Activated CD8-positive, alpha-beta memory T cell treated with anti-CD3 and anti-CD28 coated beads for 48 hours (primary cell): Measurements from ENCODE around the gene KIF12.

Experiments used
- DNase-seq, 3 experiments: peaks; one replicate each; pipeline ENCODE4 v3.0.0-alpha.2; 2020; ENCODE audit warnings: low read depth in 2 of 3, low spot score in 2 of 3

Gene KIF12

DNA sequence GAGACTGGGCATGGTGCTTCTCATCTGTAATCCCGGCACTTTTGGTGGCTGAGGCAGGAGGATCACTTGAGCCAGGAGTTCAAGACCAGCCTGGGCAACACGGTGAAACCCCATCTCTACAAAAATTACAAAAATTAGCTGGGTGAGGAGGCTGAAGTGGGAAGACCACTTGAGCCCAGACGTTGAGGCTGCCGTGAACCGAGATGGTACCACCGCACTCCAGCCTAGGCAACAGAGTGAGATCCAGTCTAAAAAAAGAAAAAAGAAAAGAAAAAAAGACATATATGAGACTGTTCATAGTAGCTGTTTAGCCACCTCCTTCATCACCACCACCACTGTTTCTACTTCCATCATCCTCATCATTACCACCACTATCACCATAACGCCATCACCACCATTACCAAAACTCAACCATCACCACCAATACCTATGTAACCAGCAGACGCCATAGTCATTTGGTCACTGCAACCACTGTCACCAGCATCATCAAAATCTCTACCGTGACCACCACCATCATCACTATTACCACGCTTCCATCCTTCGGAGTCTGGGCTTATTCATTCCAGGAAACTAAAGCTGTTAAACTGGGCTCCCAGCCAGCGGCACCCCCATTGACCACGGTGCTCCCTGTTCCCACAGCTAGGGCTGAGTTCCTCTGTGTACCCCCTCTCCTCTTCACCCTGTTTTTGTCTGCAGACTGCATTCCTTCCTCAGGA is 8.4 kb upstream of the KIF12 start:
- DNase-seq = no peak

DNA sequence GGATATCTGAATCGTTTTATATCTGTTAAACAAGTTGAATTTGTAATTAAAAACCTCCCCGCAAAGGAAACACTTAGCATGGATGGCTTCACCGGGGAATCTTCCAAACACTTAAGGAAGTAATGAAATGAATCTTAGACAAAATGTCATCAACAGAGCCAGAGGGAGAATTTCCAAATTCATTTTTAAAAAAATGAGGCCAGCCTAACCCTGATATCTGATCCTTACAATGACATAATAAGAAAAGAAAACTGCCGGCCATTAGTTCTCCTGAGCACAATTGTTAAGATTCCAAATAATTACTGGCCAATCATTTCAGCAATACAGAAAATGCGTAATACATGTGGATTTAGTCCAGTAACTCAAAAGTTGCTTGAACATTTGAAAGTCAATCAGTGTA is 6.1 kb upstream of the KIF12 start:
- no peak for DNase-seq

DNA sequence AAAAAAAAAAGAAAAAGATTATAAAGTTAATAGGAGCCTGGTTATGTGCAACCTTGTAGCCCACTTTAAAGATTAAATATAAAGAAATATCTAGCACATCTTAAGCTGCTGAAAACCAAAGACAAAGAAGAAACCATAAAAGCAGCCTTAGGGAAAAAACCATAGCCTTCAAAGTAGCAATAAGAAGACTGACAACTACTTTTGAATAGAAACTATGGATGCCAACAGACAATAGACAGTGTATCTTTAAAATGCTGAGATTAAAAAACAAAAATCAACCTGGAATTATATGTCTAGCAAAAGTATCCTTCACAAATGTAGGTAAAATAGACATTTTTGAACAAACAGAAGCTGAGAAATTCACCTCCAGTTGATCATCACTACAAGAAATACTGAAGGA is 3.4 kb upstream of the KIF12 start:
- DNase-seq = no peak

DNA sequence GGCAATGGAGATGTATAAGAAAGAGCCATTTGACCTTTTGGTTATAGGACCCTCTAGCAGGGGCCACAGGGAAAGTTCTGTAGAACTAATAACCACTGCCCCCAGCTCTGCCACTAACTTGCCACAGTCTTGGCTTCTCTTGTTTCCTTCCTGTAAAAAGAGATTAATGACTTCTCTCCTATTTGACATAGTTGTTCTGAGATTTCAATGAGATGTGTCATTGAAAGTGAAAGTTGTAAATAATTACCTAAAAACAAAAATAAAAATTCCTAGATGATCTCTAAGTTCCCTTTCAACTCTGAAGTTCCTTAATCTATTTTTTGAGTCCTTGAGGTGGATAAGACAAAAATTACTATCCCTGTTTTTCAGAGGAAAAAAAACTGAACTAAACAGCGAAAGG is 1.4 kb upstream of the KIF12 start:
- DNase-seq = no peak

DNA sequence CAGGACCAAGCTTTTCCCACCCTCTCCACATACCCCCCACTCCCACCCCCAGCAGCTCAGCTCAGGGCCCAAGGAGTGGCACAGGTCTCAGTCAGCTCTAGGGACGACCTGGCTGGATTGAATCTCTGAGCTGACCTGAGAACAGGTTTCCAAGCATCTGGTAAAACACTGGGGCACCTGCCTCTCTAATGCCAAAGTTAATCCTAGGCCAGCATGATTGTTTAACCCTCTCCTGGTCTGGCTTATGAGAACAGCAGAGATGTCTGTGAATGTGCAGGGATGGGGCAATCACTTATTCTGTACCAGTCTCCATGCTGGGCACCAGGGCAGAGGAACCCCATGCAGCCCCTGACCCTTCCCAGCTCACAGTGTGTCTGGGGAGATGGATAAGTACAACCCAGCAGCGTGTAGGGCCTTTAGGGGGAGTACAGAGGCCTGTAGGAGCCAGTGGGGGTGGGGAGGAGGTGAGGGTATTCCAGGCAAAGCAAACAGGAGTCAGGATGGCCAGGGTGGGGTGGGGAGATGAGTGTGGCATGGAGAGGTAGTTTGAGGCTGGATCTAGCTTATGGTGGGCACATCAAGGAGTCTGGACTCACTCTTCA is 678 bp upstream of the KIF12 start:
- no peak for DNase-seq

DNA sequence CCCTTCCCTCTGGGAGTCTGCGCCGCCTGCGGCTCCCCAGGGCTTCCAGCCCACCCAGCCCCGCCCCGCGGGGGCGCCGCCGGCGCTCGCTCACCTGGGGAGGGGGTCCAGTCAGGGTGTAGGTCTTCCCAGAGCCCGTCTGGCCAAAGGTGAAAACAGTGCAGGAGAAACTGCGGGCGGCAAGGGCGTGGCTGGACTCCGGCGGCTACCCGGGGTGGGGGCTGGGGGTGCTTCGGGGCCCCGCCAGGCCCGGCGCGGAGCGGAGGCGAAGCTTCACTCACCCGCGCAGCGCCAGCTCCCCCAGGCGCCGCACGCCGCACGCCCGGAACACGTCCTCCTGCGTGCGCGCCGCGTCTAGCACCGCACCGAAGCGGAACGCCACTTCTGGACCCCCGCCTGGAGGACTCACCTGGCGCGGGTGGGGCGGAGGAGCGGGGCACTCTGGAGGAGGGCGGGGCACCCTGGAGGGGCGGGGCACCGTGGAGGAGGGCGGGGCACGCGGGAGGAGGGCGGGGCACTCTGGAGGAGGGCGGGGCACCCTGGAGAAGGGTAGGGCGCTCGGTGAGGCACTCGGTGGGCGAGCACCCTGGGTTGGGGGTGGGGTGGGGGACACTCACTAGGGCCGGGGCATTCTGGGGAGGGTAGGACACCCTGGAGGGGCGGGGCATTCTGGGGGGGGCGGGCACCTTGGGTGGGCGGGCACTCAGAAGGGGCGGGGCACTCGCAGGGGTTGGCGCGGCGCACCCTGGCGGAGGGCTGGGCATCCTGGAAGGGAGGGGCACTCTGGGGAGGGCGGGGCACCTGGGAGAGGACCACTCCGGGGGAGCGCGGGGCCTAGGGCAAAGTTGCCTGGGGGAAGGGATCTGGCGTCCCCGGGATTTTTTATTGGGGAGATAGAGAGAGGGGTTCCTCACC is 814 bp downstream of the KIF12 start:
- DNase-seq = no peak

DNA sequence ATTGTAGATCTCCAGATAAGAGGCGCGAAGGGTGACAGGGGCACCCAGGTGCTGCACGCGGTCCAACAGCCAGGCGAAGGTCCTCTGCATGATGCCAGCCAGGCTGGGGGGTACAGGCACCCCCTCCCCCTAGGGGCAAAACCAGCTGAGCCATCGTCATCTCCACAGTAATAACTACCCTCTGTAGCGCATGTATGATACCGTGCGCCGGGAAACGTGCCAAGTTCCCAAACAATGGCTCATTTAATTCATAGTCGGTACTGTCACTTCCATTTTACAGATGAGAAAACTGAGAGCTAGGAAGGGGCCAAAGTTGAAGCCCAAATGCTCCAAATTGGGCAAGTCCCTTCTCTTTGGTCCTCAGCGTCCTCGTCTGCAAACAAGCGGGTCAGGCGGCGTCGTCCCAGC is 1.5 kb downstream of the KIF12 start:
- DNase-seq = no peak

DNA sequence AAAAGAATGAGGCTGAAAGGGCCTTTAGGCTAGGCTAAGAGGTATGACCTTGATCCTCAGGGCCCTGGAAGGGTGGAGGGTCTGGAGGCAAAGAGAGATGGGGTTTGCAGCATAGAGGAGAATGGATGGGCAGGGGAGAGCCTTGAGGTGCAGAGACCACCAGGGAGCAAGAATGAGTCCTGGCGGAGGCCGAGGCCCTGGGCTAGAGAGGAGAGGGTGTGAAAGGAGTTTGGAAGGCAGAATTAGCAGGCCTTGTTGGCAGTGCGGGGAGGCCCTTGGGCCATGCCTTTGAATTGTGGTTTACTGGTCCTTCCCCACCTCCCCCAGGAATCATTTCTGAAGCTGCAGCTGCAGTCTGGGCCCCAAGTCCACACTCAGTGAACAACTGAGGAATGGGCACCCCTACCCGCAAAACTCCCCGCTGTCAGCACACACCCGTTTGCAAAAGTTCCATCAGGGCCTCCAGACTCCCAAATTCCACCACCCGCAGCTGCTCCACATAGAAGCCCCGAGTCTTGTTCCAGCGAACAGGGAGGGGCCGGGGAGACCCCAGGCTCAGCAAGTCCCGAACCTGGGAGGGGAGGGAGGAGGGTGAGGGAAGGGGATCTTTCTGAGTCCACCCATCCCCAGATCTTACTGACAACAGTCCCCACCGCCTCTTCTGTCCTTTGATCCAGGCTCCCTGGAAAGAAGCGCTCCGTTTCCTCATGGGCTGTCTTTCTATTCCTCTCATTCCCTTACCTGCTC is 2.1 kb downstream of the KIF12 start:
- no peak for DNase-seq

DNA sequence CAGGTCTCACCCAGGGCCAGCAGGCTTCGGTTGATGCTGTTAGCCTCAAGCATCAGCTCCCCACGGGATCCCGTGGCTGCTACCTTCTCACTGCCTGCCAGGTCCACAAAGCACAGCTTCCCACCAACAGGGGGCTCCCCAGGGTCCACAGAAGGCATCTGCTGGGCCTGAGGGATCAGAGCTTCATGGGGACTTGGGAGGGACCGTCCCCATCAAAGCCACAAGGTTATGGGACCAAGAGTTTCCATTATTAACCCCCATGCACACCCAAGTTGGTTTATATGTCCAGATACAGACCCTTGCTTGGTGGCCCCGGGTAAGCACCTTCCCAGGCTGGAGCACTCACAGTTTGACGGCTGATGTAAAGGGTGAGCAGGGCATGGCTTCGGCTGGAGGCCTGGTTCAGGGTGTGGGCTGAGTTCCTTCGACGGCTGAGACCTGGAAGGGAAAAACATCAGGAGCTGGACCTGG is 3.0 kb downstream of the KIF12 start:
- no peak for DNase-seq

DNA sequence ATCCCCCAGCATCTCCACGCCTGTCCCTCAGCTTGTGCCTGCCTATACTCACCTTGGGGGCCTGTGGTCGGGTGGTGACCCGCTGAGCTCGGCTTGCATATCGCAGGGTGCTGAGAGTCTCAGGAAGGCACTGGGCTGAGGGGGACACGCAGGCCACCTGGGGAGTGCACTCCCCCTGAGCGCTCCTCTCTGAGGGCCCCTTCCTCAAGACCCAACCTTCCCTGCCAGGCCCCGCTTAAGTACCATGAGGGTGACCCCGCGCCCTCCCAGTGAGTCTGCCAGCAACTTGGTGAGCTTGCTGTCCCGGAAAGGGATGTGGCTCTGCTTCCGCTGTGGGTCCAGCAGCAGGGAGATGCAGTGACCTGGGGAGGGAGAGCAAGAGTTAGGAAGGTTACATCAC is 4.1 kb downstream of the KIF12 start:
- DNase-seq = no peak

DNA sequence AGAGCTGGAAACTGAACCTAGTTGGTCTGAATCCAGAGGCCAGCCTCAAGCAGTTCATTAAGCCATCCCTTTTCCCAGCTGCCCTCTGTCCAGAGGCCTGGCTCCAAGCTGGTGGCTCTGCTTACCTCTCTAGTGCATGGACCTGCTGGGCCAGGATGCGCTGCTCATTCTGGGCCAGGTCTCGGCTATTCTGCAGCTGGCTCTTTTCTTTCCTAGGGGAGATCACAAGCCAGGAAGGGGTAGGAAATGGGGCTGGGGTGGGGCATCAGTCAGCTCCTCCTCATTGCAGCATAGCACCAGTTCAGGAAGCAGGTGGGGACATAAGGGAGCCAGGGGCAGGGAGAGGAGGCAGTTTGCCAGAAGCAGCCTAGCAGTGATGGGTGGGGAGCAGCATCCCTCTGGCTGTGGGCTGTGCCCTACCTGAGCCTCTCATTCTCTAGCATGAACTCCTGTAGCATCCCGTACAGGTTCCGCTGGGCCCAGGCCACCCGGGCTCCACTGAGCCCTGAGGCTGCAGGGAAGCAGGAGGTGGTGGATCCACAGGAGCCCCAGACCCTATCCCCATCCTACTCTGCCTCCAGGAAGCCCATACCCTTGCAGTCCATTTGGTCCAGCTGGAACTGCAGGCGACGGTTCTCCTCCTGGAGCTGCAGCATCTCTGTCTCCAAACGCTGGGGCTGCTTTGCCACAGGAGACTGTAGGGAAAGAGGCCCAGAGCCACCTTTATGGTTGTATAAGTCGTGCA is 5.2 kb downstream of the KIF12 start:
- DNase-seq = no peak

DNA sequence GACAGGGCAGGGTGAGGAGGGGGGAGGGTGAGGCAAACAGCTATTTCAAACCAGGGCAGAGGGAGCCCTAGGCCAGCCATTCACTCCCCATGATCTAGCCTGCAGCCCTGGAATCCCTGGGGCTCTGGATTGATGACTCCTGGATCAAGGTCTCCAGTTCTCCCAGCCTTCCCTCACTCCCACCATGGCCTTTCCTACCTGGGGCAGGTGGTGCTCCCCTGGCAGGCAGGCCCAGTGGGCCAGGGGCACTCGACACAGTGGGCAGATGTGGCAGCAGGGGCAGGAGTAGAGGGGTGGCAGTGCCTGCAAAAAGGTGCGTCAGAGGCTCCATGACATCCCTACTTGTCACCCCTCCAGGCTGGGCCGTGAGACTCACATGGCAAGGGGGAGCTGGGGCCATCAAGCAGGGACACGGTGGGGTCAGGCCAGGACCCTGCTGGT is 6.0 kb downstream of the KIF12 start:
- no peak for DNase-seq

DNA sequence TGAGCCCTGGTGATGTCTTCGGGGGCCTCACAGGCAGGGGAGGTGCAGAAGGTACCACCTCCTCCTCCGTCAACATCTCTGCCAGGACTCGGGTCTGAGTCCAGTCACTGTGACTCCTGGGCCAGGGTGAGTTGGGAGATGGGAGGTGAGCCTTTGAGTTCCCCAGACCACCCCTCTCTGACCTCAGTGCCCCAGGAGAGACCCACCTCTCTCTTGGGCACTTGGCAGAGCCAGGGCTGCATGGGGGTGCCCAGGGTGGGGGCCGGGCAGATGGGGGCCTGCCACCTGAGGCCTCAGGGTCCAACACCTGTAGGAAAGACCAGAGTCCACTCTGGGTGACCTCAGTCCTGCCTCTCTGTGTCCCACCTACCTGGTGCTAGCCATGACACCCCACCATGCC is 6.8 kb downstream of the KIF12 start:
- DNase-seq = no peak

DNA sequence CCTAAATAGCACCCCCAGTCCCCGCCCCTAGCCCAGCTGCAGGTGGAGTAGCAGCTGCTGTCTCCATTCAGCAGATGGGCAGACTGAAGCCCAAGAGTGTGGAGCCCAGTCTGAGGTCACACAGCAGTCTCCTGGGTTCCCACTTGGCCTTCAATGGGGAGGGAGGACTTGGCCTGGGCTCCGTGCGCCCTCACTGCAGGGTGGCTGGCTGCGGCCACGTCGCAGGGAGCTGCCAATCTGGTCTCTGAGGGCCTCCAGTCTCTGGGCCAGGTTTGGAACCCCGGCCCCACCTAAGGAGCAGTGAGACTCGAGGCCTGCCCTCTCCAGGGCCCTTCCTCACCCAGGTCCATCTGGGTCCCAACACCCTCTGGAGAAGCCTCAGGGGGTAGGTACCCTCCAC is 7.4 kb downstream of the KIF12 start:
- no peak for DNase-seq

DNA sequence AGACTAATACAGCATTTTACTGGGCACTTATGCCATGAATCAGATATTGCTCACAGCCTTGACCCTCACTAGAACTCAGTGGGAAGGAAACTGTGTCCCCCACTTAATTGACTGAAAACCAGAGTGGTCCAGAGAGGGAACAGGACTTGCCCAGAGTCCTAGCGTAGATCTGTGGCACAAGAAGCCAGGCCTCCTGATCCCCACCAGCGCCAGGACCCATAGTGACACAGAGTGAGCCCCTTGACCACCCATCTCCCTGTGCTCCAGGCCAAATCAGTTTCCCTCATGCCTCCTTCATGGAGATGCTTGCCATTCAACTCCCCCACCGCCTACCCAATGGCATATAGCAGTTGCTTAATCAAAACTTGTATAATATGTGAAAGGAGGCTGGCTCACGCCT is 8.3 kb downstream of the KIF12 start:
- DNase-seq = no peak

DNA sequence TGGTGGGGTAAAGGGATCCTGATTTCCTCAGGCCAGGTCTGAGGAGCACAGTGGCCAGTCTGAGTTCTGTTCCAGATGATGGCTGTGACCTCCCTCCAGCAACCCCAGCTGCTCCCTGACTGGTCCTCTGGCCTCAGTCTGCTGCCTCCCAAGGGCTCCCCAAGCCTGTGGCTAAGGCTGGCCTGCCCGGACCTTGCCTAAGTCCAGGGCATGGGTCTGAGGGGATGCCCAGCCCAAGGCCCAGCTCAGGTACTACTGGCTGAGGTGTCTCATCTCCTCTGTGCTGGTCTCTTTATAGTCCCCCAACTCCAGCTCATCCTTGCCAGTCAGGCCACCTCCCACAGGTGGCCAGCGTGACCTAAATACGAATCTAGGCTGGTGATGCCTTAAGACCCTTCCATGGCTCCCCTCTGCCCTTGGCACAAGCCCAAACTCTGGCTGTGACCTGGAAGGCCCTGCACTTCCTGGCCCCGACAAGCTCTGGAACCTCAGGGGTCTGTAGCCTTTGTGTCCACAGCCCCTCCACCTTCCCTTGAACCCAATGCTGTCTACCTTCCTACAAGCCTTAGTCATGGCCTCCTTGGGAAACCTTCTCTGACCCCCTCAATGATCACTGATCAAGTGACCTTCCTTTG is 9.8 kb downstream of the KIF12 start:
- DNase-seq = no peak

DNA sequence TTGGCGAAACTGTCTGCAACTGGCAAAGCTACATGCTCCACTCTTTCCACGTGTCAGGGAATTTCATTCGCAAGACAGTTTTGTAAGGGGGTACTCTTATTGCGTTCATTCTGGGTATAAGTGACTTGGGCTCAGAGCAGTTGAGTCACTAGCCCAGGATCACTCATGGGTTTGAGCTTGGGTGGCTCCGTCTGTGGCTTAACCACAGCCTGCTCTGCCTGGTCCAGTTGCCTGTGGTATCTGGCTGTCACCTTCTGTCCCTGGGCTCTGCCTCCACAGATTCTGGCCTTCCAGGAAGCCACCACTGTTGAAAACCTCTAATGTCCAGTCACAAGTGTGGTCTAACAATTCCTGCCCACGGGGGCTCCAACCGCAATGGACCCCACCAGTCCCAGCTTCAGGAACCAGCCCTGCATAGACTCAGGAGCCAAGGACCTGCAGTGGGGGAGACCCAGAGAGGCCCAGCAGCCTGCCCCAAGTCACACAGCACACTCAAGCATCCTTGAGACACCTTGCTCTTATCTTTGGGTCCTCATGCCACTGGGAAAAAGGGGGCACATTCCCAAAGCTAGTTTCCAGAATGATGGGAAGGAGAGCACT is 10.4 kb downstream of the KIF12 start:
- no peak for DNase-seq

DNA sequence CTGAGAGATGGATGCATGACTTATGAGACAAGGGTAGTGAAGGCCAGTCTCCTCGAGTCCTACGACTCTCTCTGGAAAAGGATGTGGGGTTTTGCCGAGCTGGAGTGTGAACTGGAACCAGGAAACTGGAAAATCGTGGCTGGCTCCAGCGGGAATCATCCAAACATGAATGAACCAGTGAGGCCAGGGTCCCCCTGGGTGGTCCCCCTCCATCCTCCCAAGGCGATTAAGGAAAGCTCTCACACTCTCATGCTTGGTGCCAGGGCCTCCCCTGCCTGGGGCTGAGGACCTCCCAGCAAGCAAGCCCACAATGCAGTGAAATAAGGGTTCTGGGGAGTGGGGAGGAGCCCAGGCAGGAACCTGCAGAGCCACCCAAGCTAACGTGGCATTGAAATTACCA is 11.4 kb downstream of the KIF12 start:
- no peak for DNase-seq

DNA sequence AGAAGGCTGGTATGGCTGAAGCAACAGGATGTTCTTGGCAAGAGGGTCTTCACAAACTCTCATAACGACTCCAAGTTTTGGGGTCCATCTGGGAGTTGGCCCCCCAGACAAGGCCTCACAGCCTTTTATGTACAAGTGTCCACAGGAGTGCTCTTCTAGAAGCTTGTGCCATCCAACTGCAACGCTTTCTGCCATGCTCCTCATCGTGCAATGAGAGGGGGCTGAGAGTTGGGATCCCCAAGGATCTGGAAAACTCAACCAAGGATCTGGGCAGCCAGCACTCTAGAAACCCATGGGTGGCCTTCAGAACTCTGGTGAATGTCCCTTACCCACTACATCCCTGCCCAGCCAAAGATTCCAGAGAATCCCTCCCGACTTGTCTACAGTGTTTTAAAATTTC is 12.5 kb downstream of the KIF12 start:
- DNase-seq = no peak

DNA sequence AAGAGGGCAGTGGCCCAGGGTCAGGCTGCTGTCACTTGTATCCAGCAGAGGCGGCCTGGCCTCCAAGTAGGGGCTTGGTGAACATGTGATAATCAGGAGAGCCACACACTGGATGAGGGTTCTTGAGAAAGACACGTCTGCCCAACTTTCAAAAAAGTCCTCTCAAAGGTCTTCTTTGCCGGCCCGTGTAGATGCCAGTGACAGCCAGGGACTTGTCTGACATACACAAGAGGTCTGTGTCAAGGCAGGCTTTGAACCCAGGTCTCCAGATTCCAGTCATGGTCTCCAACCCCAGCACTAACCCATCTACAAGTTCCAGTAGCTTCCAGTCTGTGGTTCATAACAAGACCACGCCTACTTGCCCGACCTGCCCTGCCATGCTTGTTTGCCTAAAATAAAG is 13.1 kb downstream of the KIF12 start:
- DNase-seq = no peak
